CD4-positive, alpha-beta T cell (primary cell): Measurements from ENCODE around the gene NDC1. TPM values are rescaled to one million over a fixed set of nuclear protein-coding genes. Genes with fewer than 3 reads are reported as not detected.

Experiments used
- ATAC-seq: fragments of 200-7000 bp; cut with Tn5 transposase; one replicate; pipeline ENCODE4 v1.10.0; 2022; ENCODE audit warnings: mild to moderate bottlenecking; ENCODE audit not compliant: poor library complexity
- CTCF ChIA-PET: fragments of 350-600 bp; sonication (Branson Sonifier 250); formaldehyde crosslinking; loops from one replicate; lab custom pipeline; 2021; ENCODE audit warnings: antibody characterized with exemption, inconsistent platforms; lab: Charles Lee
- POLR2A ChIA-PET: fragments of 350-600 bp; sonication (Branson Sonifier 250); formaldehyde crosslinking; loops from one replicate; lab custom pipeline; 2021; ENCODE audit warnings: antibody characterized with exemption, inconsistent platforms; lab: Charles Lee
- DNase-seq, 14 experiments: peaks; one replicate each; pipeline ENCODE4 v3.0.0-alpha.2; 2013 to 2020; ENCODE audit warnings: mixed read lengths in 2 of 14
- H3K27ac ChIP-seq, 2 donors: one replicate each; pipeline versions ENCODE4 v1.5.1 to v1.7.0; 2013; ENCODE audit warnings: low read length in 2 of 2, low read depth in 1 of 2, mild to moderate bottlenecking in 1 of 2
- H3K27me3 ChIP-seq, 2 experiments: 1 replicate in 1 of 2; 2 replicates in 1 of 2; pipeline versions ENCODE4 v1.6.1 to v1.7.0; 2013; ENCODE audit warnings: low read length in 2 of 2, control low read depth in 1 of 2, mild to moderate bottlenecking in 1 of 2, moderate library complexity in 1 of 2; ENCODE audit not compliant: insufficient read depth in 2 of 2, control insufficient read depth in 1 of 2
- H3K36me3 ChIP-seq: one replicate; pipeline ENCODE4 v1.6.1; 2013; ENCODE audit warnings: low read length, control low read depth; ENCODE audit not compliant: insufficient read depth
- H3K4me1 ChIP-seq: one replicate; pipeline ENCODE4 v1.6.1; 2013; ENCODE audit warnings: low read length, control low read depth; ENCODE audit not compliant: insufficient read depth
- H3K4me3 ChIP-seq: one replicate; pipeline ENCODE4 v1.5.1; 2013; ENCODE audit warnings: mild to moderate bottlenecking, low read length, moderate library complexity
- H3K9me3 ChIP-seq, 2 experiments: 1 replicate in 1 of 2; 2 replicates in 1 of 2; pipeline versions ENCODE4 v1.6.1 to v1.7.0; 2013; ENCODE audit warnings: low read length in 2 of 2, mild to moderate bottlenecking in 2 of 2, control low read depth in 1 of 2, moderate library complexity in 1 of 2; ENCODE audit not compliant: control insufficient read depth in 1 of 2, insufficient read depth in 1 of 2
- H3K27ac Mint-ChIP-seq: one replicate; pipeline ENCODE4 v1.8.0; 2020; ENCODE audit warnings: mixed read lengths
- H3K27me3 Mint-ChIP-seq: one replicate; pipeline ENCODE4 v1.8.0; 2021; ENCODE audit warnings: mixed read lengths
- H3K36me3 Mint-ChIP-seq: one replicate; pipeline ENCODE4 v1.8.0; 2021; ENCODE audit warnings: low read depth, mixed read lengths
- H3K4me1 Mint-ChIP-seq: one replicate; pipeline ENCODE4 v1.8.0; 2021; ENCODE audit warnings: low read depth, mixed read lengths
- H3K4me3 Mint-ChIP-seq: one replicate; pipeline ENCODE4 v1.8.0; 2020; ENCODE audit warnings: mild to moderate bottlenecking, mixed read lengths
- H3K9me3 Mint-ChIP-seq: one replicate; pipeline ENCODE4 v1.8.0; 2020; ENCODE audit warnings: mixed read lengths
- CTCF ChIP-seq: fragments of 200-600 bp; IDR thresholded peaks from one replicate; pipeline ENCODE4 v1.8.0; 2022; ENCODE audit warnings: antibody characterized with exemption, mild to moderate bottlenecking
- intact Hi-C, 2 experiments: fragments of 100-400 bp; cut with DNase I in 1 of 2; cut with micrococcal nuclease in 1 of 2; formaldehyde crosslinking; loops; one replicate each; pipeline versions ENCODE4 v1.15.1 to v1.9.0; 2023 to 2025; cut with DNase I, micrococcal nuclease
- total RNA-seq, 174 experiments: library from RNA in 2 of 174; stranded (reverse) in 2 of 174; gene quantifications; one replicate each; pipeline ENCODE4 v1.2.3 and lab custom pipeline; 2021 to 2026

The NDC1 gene
- total RNA-seq, 2 experiments from 2014 or later, result 5.4 to 8.1 TPM

- Mint-ChIP-seq H3K4me3 (no peak overlapping the region), H3K27me3 (no peaks in the 10 kb centered on the region), H3K27ac (no peak overlapping the region), H3K4me1 (no peaks in the 10 kb centered on the region), H3K9me3 (no peaks in the 10 kb centered on the region), H3K36me3 (peaks cover 89% of the 10 kb centered on the region)
- H3K27ac ChIP-seq, result no peak overlapping the region
- TF ChIP-seq CTCF, result no peak
- ATAC-seq, result no peak
- ChIA-PET POLR2A (no interaction called here), CTCF (no interaction called here)
- peaks cover 57% of the 10 kb centered on the region for H3K36me3 ChIP-seq
- H3K27me3 ChIP-seq, result no peaks in the 10 kb centered on the region
- H3K4me3 ChIP-seq, result no peak overlapping the region
- intact Hi-C loops, result no loop called here
- no peaks in the 10 kb centered on the region for H3K9me3 ChIP-seq
- DNase-seq, result no peak
- H3K4me1 ChIP-seq, result no peaks in the 10 kb centered on the region
Measured at GRCh38 chr1:53799141-53799540, 39.0 kb downstream of the NDC1 start.

- no peak for TF ChIP-seq CTCF
- H3K4me1 Mint-ChIP-seq, result no peaks in the 10 kb centered on the region
- intact Hi-C loops, result no loop called here
- H3K9me3 Mint-ChIP-seq, result no peaks in the 10 kb centered on the region
- CTCF ChIA-PET, result no interaction called here
- H3K27me3 Mint-ChIP-seq, result no peaks in the 10 kb centered on the region
- H3K4me3 ChIP-seq, result no peak overlapping the region
- H3K27ac ChIP-seq, result no peak overlapping the region
- no peaks in the 10 kb centered on the region for H3K4me1 ChIP-seq
- ATAC-seq (no peak), DNase-seq (no peak)
- H3K36me3 ChIP-seq, result peaks cover 29% of the 10 kb centered on the region
- peaks cover 74% of the 10 kb centered on the region for H3K36me3 Mint-ChIP-seq
- POLR2A ChIA-PET, result no interaction called here
- H3K27ac Mint-ChIP-seq, result no peak overlapping the region
- no peaks in the 10 kb centered on the region for H3K27me3 ChIP-seq
- H3K9me3 ChIP-seq, result no peaks in the 10 kb centered on the region
- no peak overlapping the region for H3K4me3 Mint-ChIP-seq
Measured at GRCh38 chr1:53792806-53793205, 45.3 kb downstream of the NDC1 start.

- no peak overlapping the region for H3K4me3 ChIP-seq
- no peak overlapping the region for H3K4me3 Mint-ChIP-seq
- H3K9me3 Mint-ChIP-seq, result no peaks in the 10 kb centered on the region
- no peak overlapping the region for H3K27ac Mint-ChIP-seq
- H3K36me3 ChIP-seq, result peaks cover 37% of the 10 kb centered on the region
- TF ChIP-seq CTCF, result no peak
- no peaks in the 10 kb centered on the region for H3K4me1 ChIP-seq
- no peak for ATAC-seq
- peaks cover 73% of the 10 kb centered on the region for H3K36me3 Mint-ChIP-seq
- H3K27me3 Mint-ChIP-seq, result no peaks in the 10 kb centered on the region
- no peaks in the 10 kb centered on the region for H3K4me1 Mint-ChIP-seq
- CTCF ChIA-PET, result no interaction called here
- DNase-seq, result no peak
- H3K27me3 ChIP-seq, result no peaks in the 10 kb centered on the region
- no peaks in the 10 kb centered on the region for H3K9me3 ChIP-seq
- no peak overlapping the region for H3K27ac ChIP-seq
- POLR2A ChIA-PET, result no interaction called here
- intact Hi-C loops, result no loop called here
Measured at GRCh38 chr1:53787655-53788054, 50.4 kb downstream of the NDC1 start.
